ENCODE measurements around the gene PSTPIP2.

- TF ChIP-seq EZH2 (IDR thresholded peaks at IDR 0.05; ENCODE audit: low read depth, unreplicated experiment) (no peak), CTCF (conservative IDR thresholded peaks at IDR 0.05; ENCODE audit: low read depth in 2 of 2) (no peak), JUNB (IDR thresholded peaks at IDR 0.05; ENCODE audit: unreplicated experiment) (no peak), EZH2phosphoT487 (IDR thresholded peaks at IDR 0.05; ENCODE audit: unreplicated experiment) (no peak), REST (IDR thresholded peaks at IDR 0.05; ENCODE audit: unreplicated experiment) (no peak), POLR2AphosphoS5 (IDR thresholded peaks at IDR 0.05; ENCODE audit: low read depth) (no peak), ZNF331 (CRISPR knock-in tag; IDR thresholded peaks at IDR 0.05; ENCODE audit: low read depth) (no peak), CREB1 (CRISPR knock-in tag; IDR thresholded peaks at IDR 0.05; ENCODE audit: low read depth) (no peak), ZNF114 (CRISPR knock-in tag; IDR thresholded peaks at IDR 0.05) (no peak)
- TF ChIP-seq, protein P1, sequence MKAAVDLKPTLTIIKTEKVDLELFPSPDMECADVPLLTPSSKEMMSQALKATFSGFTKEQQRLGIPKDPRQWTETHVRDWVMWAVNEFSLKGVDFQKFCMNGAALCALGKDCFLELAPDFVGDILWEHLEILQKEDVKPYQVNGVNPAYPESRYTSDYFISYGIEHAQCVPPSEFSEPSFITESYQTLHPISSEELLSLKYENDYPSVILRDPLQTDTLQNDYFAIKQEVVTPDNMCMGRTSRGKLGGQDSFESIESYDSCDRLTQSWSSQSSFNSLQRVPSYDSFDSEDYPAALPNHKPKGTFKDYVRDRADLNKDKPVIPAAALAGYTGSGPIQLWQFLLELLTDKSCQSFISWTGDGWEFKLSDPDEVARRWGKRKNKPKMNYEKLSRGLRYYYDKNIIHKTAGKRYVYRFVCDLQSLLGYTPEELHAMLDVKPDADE (IDR thresholded peaks at IDR 0.05), result no peak
Measured at GRCh38 chr18:45976974-45977373, 95.1 kb downstream of the PSTPIP2 start.
